HEK293 (cell line): ENCODE data around the gene SYTL1.

Source experiments
- CTCF ChIP-seq: fragments of 450-650 bp; formaldehyde crosslinking; IDR thresholded peaks from 2 replicates; pipeline ENCODE4 v1.5.1; 2016; ENCODE audit warnings: missing biosample characterization, missing genetic modification characterization
- ZNF140 ChIP-seq: fragments of 450-650 bp; formaldehyde crosslinking; IDR thresholded peaks from 2 replicates; pipeline ENCODE4 v1.5.1; 2016; ENCODE audit warnings: missing biosample characterization, missing genetic modification characterization
- ZNF664 ChIP-seq: fragments of 450-650 bp; formaldehyde crosslinking; IDR thresholded peaks from 2 replicates; pipeline ENCODE4 v1.5.1; 2016; ENCODE audit warnings: missing biosample characterization, missing genetic modification characterization
- ZNF670 ChIP-seq: fragments of 450-650 bp; formaldehyde crosslinking; IDR thresholded peaks from 2 replicates; pipeline ENCODE4 v1.5.1; 2016; ENCODE audit warnings: missing biosample characterization, missing genetic modification characterization, low read depth
- TF ChIP-seq, protein P1 (sequence below): sonication (generic); formaldehyde crosslinking; IDR thresholded peaks from 2 replicates; pipeline ENCODE4 v1.8.1; 2022; ENCODE audit warnings: mild to moderate bottlenecking, moderate library complexity, missing genetic modification reagents
- TF ChIP-seq, protein P2 (sequence below): fragments of 450-650 bp; formaldehyde crosslinking; IDR thresholded peaks from 2 replicates; pipeline ENCODE4 v1.5.1; 2016; ENCODE audit warnings: missing biosample characterization, missing genetic modification characterization

GRCh38 chr1:27342391-27342777, 562 bp downstream of the SYTL1 start:
- TF ChIP-seq CTCF (tag by site-specific recombination) (no peak), ZNF664 (tag by site-specific recombination) (no peak), ZNF140 (no peak), ZNF670 (no peak)
- TF ChIP-seq, protein P1, sequence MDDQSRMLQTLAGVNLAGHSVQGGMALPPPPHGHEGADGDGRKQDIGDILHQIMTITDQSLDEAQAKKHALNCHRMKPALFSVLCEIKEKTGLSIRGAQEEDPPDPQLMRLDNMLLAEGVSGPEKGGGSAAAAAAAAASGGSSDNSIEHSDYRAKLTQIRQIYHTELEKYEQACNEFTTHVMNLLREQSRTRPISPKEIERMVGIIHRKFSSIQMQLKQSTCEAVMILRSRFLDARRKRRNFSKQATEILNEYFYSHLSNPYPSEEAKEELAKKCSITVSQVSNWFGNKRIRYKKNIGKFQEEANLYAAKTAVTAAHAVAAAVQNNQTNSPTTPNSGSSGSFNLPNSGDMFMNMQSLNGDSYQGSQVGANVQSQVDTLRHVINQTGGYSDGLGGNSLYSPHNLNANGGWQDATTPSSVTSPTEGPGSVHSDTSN (CRISPR knock-in tag) = no peak
- TF ChIP-seq, protein P2, sequence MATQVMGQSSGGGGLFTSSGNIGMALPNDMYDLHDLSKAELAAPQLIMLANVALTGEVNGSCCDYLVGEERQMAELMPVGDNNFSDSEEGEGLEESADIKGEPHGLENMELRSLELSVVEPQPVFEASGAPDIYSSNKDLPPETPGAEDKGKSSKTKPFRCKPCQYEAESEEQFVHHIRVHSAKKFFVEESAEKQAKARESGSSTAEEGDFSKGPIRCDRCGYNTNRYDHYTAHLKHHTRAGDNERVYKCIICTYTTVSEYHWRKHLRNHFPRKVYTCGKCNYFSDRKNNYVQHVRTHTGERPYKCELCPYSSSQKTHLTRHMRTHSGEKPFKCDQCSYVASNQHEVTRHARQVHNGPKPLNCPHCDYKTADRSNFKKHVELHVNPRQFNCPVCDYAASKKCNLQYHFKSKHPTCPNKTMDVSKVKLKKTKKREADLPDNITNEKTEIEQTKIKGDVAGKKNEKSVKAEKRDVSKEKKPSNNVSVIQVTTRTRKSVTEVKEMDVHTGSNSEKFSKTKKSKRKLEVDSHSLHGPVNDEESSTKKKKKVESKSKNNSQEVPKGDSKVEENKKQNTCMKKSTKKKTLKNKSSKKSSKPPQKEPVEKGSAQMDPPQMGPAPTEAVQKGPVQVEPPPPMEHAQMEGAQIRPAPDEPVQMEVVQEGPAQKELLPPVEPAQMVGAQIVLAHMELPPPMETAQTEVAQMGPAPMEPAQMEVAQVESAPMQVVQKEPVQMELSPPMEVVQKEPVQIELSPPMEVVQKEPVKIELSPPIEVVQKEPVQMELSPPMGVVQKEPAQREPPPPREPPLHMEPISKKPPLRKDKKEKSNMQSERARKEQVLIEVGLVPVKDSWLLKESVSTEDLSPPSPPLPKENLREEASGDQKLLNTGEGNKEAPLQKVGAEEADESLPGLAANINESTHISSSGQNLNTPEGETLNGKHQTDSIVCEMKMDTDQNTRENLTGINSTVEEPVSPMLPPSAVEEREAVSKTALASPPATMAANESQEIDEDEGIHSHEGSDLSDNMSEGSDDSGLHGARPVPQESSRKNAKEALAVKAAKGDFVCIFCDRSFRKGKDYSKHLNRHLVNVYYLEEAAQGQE = no peak
